SK-N-SH (cell line): ENCODE results near the gene PHACTR3. TPM values are rescaled to one million over a fixed set of nuclear protein-coding genes. Genes with fewer than 3 reads are reported as not detected.

Experiments
- CTCF ChIA-PET: fragments of 300-600, 350-600 bp; formaldehyde crosslinking; extraction: SDS; loops from one replicate; lab custom pipeline; 2021; lab: Yijun Ruan, JAX
- POLR2A ChIA-PET: fragments of 350-600 bp; sonication (Branson Sonifier 250); formaldehyde crosslinking; extraction: SDS; loops from one replicate; lab custom pipeline; 2020; ENCODE audit warnings: antibody characterized with exemption, inconsistent platforms; lab: Yijun Ruan, JAX
- DNase-seq: peaks from one replicate; pipeline ENCODE4 v3.0.0; 2012
- H2AFZ ChIP-seq: fragments of 200-600 bp; sonication (generic); 2 replicates; pipeline ENCODE4 v1.8.1; 2016; ENCODE audit warnings: antibody characterized with exemption, mild to moderate bottlenecking, low read depth
- H3F3A ChIP-seq: fragments of 200-600 bp; sonication (generic); replicated peaks from 2 replicates; pipeline ENCODE3; 2016; ENCODE audit warnings: antibody characterized with exemption, mild to moderate bottlenecking; ENCODE audit not compliant: insufficient read depth
- H3K27ac ChIP-seq, 2 experiments: fragments of 200-500 bp in 1 of 2; fragments of 200-600 bp in 1 of 2; sonication (Bioruptor generic) in 1 of 2; sonication (generic), shearing (Covaris generic) in 1 of 2; 2 replicates each; pipeline versions ENCODE4 v1.5.1 to v1.6.1; 2014 to 2016; ENCODE audit warnings: low read depth in 2 of 2, inconsistent platforms in 1 of 2, low read length in 1 of 2, mild to moderate bottlenecking in 1 of 2, mixed read lengths in 1 of 2
- H3K27me3 ChIP-seq: fragments of 200-600 bp; sonication (generic), shearing (Covaris generic); 2 replicates; pipeline ENCODE4 v1.6.1; 2016; ENCODE audit warnings: mixed run types; ENCODE audit not compliant: insufficient read depth
- H3K36me3 ChIP-seq, 2 experiments: fragments of 200-500 bp in 1 of 2; fragments of 200-600 bp in 1 of 2; sonication (Bioruptor generic) in 1 of 2; sonication (generic) in 1 of 2; replicated peaks in 1 of 2; 2 replicates each; pipeline versions ENCODE3 to v1.5.1; 2014 to 2016; ENCODE audit warnings: low read length in 1 of 2, mild to moderate bottlenecking in 1 of 2; ENCODE audit not compliant: insufficient read depth in 2 of 2, control insufficient read depth in 1 of 2
- H3K4me1 ChIP-seq, 2 experiments: fragments of 200-500 bp in 1 of 2; fragments of 200-600 bp in 1 of 2; sonication (Bioruptor generic) in 1 of 2; sonication (generic), shearing (Covaris generic) in 1 of 2; 2 replicates each; pipeline versions ENCODE4 v1.5.1 to v1.6.1; 2014 to 2016; ENCODE audit warnings: low read depth in 1 of 2, low read length in 1 of 2, mixed run types in 1 of 2; ENCODE audit not compliant: insufficient read depth in 2 of 2, control insufficient read depth in 1 of 2
- H3K4me2 ChIP-seq: fragments of 200-600 bp; sonication (generic), shearing (Covaris generic); 2 replicates; pipeline ENCODE4 v1.6.1; 2017; ENCODE audit warnings: mixed run types
- H3K4me3 ChIP-seq, 2 experiments: fragments of 200-500 bp in 1 of 2; fragments of 200-600 bp in 1 of 2; sonication (Bioruptor generic) in 1 of 2; sonication (generic), shearing (Covaris generic) in 1 of 2; 2 replicates each; pipeline versions ENCODE4 v1.5.1 to v1.8.1; 2014 to 2016; ENCODE audit warnings: low read depth in 2 of 2, inconsistent platforms in 1 of 2, low read length in 1 of 2, mild to moderate bottlenecking in 1 of 2, mixed read lengths in 1 of 2, moderate library complexity in 1 of 2
- H3K79me2 ChIP-seq: fragments of 200-600 bp; sonication (generic); 2 replicates; pipeline ENCODE4 v1.8.1; 2017; ENCODE audit warnings: mild to moderate bottlenecking; ENCODE audit not compliant: insufficient read depth
- H3K9ac ChIP-seq: fragments of 200-600 bp; sonication (generic); 2 replicates; pipeline ENCODE4 v1.6.1; 2017; ENCODE audit warnings: mixed run types
- H3K9me2 ChIP-seq: fragments of 200-600 bp; sonication (generic); 2 replicates; pipeline ENCODE4 v1.6.1; 2017; ENCODE audit warnings: mixed run types
- H3K9me3 ChIP-seq: fragments of 200-600 bp; sonication (generic); 2 replicates; pipeline ENCODE4 v1.6.1; 2017; ENCODE audit warnings: mixed run types, mild to moderate bottlenecking, moderate library complexity
- H4K20me1 ChIP-seq: fragments of 200-600 bp; sonication (generic); 2 replicates; pipeline ENCODE4 v1.6.1; 2017; ENCODE audit warnings: mild to moderate bottlenecking, mixed run types; ENCODE audit not compliant: insufficient read depth
- EZH2phosphoT487 ChIP-seq: fragments of 200-600 bp; sonication (generic); IDR thresholded peaks from 2 replicates; pipeline ENCODE4 v1.6.1; 2017; ENCODE audit warnings: low read depth, mixed run types, mild to moderate bottlenecking, antibody characterized with exemption, moderate library complexity, borderline replicate concordance
- FOSL2 ChIP-seq: IDR thresholded peaks from 2 replicates; pipeline ENCODE4 v1.4.0; 2012; ENCODE audit warnings: low read depth, mild to moderate bottlenecking, moderate library complexity, borderline replicate concordance
- FOXM1 ChIP-seq: IDR thresholded peaks from 2 replicates; pipeline ENCODE4 v1.4.0; 2012; ENCODE audit warnings: low read depth, mild to moderate bottlenecking
- NFIC ChIP-seq: IDR thresholded peaks from 2 replicates; pipeline ENCODE4 v1.4.0; 2012; ENCODE audit warnings: borderline replicate concordance
- PBX3 ChIP-seq: IDR thresholded peaks from 2 replicates; pipeline ENCODE4; 2012
- REST ChIP-seq: IDR thresholded peaks from 2 replicates; pipeline ENCODE4 v1.6.1; 2012; ENCODE audit warnings: mild to moderate bottlenecking, low read depth, low read length, moderate library complexity
- TEAD4 ChIP-seq: IDR thresholded peaks from 2 replicates; pipeline ENCODE4 v1.4.0; 2012; ENCODE audit warnings: mild to moderate bottlenecking, borderline replicate concordance; ENCODE audit not compliant: insufficient read depth
- WGBS: methylation state at CpG from one replicate; pipeline ENCODE4 v1.1.6; 2017; ENCODE audit warnings: low lambda C conversion rate; 5-methylcytosine and 5-hydroxymethylcytosine counted together
- polyA plus RNA-seq, 3 experiments: library from polyadenylated mRNA; depleted of rRNA; stranded (reverse); fragments of >200 nt; gene quantifications; 2 replicates each; pipeline ENCODE4 v1.2.3, GENCODE V29; 2012

PHACTR3 gene
- polyA plus RNA-seq, 1 of the 3 experiments (the other 2 are of a cell fraction), result 0.10 TPM

- TF ChIP-seq REST, result no peak
- TF ChIP-seq EZH2phosphoT487, result no peak
- no peak for TF ChIP-seq NFIC
- no peak for TF ChIP-seq PBX3
- no peak for TF ChIP-seq TEAD4
- no peak for TF ChIP-seq FOXM1
Measured at GRCh38 chr20:59629141-59630045, 25.1 kb downstream of the PHACTR3 start (continued).

GRCh38 chr20:59630526-59630925 is 26.2 kb downstream of the PHACTR3 start:
- Histone ChIP-seq H2AFZ (no peak overlapping the region), H3K9me2 (no peaks in the 10 kb centered on the region), H3K27ac (no peak overlapping the region), H3K4me2 (no peak overlapping the region), H3K9me3 (no peaks in the 10 kb centered on the region), H4K20me1 (no peaks in the 10 kb centered on the region), H3K79me2 (no peaks in the 10 kb centered on the region), H3K4me1 (no peaks in the 10 kb centered on the region; a peak in 1 of 4 replicates), H3K4me3 (no peak overlapping the region), H3K36me3 (no peaks in the 10 kb centered on the region), H3F3A (no peaks in the 10 kb centered on the region), H3K9ac (no peak overlapping the region), H3K27me3 (no peaks in the 10 kb centered on the region)
- TF ChIP-seq FOSL2 (no peak), FOXM1 (no peak)
- CTCF ChIA-PET, result interaction anchor here (1.1 kb wide), 1 partner anchor 33 kb away, joined by 3 read pairs; no protein-coding TSS in a partner anchor
- POLR2A ChIA-PET, result no interaction called here
- DNase-seq, result no peak
- 17% methylated on average over 8 of the region's 8 CpGs for WGBS
